Measurements from ENCODE around the gene PLCH1. TPM values are rescaled to one million over a fixed set of nuclear protein-coding genes. Genes with fewer than 3 reads are reported as not detected.

The PLCH1 gene, protein sequence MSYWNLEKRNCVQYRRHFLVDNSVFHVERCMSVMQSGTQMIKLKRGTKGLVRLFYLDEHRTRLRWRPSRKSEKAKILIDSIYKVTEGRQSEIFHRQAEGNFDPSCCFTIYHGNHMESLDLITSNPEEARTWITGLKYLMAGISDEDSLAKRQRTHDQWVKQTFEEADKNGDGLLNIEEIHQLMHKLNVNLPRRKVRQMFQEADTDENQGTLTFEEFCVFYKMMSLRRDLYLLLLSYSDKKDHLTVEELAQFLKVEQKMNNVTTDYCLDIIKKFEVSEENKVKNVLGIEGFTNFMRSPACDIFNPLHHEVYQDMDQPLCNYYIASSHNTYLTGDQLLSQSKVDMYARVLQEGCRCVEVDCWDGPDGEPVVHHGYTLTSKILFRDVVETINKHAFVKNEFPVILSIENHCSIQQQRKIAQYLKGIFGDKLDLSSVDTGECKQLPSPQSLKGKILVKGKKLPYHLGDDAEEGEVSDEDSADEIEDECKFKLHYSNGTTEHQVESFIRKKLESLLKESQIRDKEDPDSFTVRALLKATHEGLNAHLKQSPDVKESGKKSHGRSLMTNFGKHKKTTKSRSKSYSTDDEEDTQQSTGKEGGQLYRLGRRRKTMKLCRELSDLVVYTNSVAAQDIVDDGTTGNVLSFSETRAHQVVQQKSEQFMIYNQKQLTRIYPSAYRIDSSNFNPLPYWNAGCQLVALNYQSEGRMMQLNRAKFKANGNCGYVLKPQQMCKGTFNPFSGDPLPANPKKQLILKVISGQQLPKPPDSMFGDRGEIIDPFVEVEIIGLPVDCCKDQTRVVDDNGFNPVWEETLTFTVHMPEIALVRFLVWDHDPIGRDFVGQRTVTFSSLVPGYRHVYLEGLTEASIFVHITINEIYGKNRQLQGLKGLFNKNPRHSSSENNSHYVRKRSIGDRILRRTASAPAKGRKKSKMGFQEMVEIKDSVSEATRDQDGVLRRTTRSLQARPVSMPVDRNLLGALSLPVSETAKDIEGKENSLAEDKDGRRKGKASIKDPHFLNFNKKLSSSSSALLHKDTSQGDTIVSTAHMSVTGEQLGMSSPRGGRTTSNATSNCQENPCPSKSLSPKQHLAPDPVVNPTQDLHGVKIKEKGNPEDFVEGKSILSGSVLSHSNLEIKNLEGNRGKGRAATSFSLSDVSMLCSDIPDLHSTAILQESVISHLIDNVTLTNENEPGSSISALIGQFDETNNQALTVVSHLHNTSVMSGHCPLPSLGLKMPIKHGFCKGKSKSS (N-terminal part only)
- polyA plus RNA-seq (2013, experiment 1 of 2; ENCODE audit: insufficient read length), result 0.06 TPM
- polyA plus RNA-seq (2013, experiment 2 of 2; ENCODE audit: insufficient read length), result 0.09 TPM

DNA sequence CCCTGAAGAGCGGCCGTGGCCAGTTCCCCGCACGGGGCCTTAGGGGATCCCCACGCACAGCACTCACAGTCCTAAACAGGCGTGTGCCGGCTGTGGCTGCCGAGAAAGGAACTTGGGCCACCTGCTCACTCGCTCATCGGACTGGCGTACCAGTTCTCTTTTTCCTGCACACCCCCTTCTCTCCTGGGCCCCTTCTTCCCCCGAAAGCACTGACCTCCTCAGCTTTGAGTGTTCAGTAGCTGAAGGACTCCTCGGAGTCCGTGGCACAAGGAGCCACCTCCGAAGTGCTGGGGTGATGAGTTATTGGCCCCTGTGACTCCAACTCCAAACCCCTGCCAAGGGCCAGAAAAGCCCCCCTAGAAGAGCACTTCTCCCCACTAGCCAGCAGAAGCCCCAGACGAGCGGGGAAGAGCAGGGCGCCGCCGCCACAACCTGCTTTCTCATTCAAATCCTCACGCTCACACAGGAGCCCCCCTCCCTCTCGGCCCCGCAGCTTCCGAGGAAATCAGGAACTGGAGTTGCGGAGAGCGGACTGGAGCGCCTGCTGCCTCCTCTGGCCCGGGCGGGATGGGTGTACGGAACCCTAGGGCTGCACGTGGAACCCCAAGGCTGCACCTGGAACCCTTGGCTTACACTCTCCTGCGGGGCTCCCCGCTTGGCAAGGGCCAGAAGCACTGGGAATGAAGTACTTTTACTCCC is at the start of gene PLCH1:
PLCH1 (minus strand) TSS at position 446 of the 699 bp plus-strand sequence. CDS start 40,847 bp downstream, outside the sequence.
- DNase-seq, result peak; percentile 54

DNA sequence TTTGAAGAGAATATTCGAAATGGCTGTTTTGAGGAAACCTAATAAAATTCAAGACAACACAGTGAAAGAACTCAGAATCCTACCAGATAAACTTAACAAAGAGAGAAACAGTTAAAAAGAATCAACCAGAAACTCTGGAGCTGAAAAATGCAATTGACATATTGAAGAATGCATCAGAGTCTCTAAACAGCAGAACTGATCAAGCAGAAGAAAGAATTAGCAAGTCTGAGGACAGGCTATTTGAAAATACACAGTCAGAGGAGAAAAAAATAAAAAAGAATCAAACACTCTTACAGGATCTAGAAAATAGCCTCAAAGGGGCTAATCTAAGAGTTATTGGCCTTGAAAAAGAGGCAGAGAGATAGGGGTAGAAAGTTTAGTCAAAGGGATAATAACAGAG is 47.7 kb upstream of the PLCH1 start:
- no peak for DNase-seq

DNA sequence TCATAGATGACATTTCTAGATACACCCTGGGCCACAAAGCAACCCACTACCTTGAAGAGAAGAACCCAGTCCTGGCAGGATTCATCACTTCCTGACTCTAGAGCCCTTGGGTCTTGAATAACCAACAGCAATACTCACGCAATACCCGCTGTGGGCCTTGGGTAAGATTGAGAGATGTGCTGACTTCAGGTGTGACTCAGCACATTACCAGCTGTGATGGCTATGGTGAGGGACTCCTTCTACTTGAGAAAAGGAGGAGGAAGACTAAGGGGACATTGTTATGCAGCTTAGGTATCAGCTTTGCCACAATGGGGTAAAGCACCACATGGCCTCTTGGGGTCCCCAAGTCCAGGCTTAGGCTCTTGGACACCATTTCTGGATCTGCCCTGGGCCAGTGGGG is 46.3 kb upstream of the PLCH1 start:
- peak; percentile 15 for DNase-seq

DNA sequence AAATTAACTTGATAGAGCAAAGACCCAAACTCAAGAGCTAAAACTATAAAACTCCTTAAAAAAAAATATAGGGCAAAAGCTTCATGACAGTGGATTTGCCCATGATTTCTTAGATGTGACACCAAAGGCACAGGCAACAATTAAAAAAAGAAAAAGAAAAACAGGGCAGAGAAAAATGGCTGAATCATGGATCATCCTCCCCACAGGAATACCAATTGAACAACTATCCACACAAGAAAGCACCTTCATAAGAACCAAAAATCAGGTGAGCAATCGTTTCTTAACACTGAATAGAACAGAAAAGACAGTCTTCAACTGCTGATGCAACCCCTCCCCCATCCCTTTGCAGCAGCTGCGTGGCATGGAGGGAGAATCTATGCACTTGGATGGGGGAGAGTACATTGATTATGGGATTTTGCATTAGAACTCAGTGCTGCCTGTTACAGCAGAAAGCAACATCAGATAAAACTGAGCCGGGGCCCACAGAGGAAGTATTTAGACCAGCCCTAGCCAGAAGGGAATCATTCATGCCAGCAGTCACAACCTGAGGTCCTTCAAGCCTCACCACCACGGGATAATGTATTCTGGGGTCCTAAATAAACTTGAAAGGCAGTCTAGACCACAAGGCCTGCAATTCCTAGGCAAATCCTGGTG is 45.5 kb upstream of the PLCH1 start:
- DNase-seq, result no peak

DNA sequence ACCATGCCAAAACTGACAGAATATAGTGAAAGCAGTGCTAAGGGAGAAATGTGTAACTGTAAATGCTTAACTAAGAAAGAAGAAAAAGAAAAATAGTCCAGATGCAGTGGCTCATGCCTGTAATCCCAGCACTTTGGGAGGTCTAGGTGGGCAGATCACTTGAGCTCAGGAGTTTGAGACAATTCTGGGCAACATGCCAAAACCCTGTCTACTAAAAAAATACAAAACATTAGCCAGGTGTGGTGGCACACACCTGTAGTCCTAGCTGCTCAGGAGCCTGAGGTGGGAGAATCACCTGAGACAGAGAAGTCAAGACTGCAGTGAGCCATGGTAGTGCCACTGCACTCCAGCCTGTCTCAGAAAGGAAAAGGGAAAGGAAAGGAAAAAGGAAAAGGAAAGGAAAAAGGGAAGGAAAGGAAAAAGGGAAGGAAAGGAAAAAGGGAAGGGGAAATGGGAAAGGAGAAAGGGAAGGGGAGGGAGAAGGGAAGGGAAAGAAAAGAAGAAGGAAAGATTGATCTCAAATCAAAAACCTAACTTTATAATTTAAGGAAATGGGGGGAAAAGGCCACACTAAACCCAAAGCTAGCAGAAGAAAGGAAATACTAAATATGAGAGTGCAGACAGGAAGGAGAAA is 40.9 kb upstream of the PLCH1 start:
- no peak for DNase-seq

DNA sequence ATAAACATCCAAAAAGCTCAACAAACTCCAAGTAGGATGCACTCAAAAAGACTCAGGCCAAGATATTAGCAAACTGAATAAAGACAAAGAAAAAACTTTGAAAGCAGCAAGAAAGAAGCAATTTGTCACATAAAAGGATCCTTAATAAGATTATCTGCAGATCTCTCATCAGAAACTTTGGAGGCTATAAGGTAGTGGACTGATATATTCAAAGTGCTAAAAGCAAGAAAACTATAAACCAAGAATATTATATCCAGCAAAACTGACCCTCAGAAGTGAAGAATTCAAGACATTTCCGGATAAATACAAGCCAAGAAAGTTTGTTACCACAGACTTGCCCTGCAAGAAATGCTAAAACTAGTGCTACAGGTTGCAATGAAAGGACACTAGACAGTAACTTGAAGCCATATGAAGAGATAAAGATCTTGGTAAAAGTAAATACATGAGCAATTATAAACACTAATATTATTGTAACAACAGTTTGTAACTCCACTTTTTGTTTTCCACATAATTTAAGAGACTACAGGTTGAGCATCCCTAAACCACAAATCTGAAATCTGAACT is 37.6 kb upstream of the PLCH1 start:
- no peak for DNase-seq

DNA sequence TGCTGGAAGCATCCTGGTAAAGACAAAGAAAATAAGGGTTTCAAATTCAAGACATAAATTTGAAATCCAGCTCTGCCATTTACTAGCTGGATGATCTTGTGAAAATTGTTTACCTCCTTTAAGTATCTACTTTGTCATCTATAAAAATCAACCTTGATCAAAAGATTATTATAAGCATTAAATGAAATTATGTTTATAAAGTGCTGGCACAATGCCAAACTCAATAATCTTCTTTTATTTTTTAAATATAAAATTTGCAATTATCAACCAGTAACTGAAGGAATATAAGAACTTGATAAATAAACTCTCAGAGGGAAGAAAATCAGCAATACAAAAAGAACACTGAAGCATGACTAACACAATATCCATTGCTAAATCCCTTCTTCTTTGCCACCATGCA is 35.4 kb upstream of the PLCH1 start:
- DNase-seq, result no peak

DNA sequence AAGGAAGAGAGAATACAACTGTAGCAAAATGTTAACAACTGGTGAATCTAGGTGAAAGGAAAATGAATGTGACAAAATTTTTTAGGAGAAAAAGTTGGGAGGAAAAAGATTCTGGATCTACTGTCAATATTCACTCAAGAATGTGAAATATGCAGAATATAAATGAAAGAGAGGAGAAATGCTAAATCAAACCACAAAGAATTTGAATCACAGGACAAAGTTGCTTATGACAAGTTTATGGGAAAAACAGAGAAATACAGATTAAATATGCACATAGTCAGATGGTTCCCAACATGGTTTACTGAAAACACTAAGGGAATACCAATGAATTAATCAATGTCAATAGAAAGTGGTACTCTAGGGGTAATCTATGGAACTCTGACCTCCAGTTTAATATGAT is 33.6 kb upstream of the PLCH1 start:
- peak; percentile 45 for DNase-seq

DNA sequence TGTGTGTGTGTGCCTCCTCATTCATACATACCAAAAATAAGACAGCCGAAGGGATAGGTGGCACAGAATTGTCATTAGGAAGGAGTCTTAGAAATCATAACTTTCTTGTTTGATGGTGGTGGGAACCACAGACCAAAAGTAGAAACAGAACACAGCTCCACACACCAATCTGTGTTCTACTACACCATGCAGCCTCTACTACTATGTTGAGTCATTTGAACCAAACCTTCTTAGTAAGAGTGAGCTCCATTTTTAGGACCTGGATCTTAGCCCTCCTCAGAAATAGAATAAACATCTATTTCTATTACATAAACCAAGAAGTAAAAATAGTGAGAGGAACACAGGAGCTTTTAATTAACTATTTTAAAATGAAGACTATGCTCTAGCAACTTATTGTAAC is 27.9 kb upstream of the PLCH1 start:
- DNase-seq, result no peak

DNA sequence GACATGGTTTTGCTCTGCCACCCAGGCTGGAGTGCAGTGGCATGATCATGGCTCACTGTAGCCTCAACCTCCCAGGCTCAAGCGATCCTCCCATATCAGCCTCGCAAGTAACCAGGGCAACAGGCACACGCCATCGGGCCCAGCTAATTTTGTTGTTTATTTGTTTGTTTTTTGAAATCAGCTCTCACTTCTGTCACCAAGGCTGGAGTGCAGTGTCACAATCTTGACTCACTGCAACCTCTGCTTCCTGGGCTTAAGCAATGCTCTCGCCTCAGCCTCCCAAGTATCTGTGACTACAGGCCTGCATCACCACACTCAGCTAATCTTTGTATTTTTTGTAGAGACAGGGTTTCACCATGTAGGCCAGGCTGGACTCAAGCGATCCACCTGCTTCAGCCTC is 26.3 kb upstream of the PLCH1 start:
- no peak for DNase-seq

DNA sequence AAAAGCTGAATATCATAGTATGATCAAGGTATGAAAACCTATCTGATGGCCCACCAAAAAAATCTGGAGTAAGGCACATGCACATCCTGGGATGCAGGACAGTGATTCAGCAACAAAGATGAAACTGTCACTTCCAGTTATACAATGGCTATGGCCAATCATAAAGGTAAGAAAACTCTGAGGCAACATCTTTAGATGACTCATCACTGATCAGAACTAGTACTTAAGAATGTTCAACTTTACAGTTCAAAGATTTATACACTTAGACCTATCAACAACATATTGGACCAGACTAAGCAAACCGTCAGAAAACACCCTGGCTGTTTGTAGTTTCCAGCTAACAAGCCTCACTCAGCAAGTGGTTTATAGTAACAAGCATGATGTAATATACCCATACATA is 21.3 kb upstream of the PLCH1 start:
- DNase-seq, result no peak

DNA sequence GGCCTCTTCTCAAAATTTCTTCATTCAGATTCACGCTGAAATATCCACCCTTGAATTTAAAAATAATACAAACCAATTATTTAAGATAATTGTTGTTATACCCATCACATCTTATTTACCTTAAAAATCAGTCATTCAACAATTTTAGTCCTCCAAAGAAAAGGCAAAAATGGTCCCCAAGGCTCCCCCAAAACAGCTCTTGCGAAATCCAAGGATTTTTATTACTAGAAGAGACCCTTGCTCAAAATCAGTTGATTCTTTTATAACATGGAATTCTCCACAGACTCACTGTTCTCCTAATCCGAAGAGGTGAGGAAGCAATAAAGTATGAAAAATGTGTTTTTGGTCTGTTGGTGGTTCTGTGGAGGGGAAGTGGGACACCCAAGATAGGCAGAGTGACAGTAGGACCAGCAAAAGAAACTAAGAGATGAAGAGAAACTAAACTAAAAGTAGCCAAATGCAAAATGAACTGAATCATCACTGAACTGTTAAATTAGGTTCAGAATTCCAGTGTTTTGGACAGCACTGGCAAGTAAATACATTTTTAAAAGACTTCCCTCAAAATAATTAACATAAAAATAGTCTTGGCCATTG is 19.1 kb upstream of the PLCH1 start:
- no peak for DNase-seq

DNA sequence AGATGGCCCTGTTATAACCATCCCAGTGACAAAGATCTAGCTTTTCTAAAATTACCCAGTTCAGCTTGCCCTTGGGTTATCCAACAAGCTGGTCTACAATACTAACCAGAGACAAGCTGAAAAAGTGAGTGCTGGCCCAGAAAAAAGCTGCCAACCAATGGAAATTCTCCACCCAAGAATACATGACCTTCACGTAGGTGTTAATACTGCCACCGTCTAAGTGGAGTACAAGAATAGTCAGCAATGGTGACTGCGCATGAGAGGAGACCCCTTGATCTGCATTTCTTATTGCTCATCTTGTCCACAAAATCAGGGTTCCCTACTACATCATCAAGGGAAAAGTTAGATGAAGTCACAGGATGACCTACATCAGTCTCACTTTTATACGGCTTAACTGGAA is 15.8 kb upstream of the PLCH1 start:
- no peak for DNase-seq

DNA sequence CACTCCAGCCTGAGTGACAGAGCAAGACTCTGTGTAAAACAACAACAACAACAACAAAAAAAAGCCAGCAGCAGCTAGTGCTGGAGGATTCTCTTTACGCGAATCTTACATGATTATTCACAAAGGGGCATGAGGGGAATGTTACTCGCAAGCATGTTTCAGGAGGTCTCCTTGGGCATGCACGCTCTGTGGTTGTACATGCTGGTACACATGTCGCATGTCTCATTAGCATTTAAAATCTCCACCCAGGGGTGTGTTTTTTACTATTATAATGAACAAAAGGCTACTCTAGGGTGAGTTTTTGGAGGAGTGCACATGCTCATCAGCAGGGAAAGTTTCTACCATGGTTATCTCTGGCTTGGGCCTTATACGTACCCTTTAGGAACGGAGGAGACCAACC is 12.7 kb upstream of the PLCH1 start:
- no peak for DNase-seq

DNA sequence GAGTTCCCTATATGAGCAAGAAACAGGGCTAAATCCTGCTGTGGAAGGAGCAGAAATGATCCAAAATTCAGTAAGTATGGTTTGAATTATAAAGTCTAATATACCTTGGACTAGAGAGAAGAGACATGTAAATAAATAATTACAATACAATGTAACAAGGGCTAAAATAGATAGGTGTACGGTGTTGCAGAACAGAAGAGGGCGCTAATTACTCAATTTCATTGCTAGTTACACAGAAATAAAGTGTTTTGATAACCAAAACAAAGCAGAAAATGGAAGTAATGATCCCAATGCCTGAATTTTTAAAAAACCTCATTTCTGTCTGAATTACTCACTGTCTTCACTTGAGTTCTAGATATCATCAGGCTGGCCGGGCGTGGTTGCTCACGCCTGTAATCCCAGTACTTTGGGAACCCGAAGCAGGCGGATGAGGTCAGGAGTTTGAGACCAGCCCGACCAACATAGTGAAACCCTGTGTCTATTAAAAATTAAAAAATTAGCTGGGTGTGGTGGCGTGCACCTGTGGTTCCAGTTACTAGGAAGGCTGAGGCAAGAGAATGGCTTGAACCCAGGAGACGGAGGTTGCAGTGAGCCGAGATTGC is 8.3 kb upstream of the PLCH1 start:
- DNase-seq, result peak; percentile 37

DNA sequence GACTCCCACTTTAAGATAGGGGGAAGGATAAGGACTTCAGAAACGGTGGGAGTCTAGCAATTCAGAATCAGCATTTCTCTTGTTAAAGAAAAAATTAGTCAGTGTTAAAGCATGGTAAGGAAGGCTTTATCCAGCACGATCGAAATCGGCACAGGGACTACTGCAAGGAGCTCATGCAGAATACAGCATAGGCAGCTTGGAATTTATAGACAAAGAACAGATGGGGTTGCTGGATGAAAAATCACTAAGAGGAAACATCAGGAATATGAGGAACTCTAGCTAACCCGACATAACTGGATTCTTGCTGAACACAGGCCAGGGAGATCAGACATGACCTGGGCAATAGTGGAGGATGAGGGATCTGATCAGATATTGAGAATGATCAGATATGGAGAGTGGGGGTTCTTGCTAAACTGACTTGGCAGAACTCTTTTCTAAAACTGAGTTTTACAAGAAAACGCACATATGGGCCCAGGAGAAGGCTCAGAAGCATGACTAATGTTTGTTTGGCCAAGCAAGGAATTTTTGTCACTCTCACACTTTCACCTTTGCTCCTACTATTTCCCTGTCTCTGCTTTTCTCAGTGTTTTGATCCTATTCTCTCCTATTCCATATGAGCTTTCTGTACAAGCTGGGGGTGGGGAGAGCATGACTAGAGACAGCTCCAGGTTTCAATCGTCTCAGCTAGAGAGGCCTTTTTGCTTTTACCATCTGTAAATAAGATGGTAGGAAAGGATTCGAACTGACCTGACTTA is 3.9 kb upstream of the PLCH1 start:
- DNase-seq, result no peak

DNA sequence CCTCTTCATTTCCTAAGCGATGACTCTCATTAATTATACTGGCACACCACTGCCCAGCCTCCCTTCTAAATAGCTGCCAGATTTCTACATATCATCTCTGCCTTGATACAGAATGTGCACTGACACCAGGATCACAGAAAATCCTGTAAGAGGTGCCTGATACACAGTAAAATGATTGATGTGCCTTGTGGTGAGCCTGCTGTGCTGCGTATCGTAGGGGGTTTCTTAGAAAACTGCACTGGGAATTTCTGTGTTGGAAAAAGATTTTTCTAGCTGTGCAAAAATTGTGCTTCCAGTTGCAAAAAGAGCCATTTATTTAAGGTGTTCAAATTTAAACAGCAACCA is 3.0 kb upstream of the PLCH1 start:
- no peak for DNase-seq

DNA sequence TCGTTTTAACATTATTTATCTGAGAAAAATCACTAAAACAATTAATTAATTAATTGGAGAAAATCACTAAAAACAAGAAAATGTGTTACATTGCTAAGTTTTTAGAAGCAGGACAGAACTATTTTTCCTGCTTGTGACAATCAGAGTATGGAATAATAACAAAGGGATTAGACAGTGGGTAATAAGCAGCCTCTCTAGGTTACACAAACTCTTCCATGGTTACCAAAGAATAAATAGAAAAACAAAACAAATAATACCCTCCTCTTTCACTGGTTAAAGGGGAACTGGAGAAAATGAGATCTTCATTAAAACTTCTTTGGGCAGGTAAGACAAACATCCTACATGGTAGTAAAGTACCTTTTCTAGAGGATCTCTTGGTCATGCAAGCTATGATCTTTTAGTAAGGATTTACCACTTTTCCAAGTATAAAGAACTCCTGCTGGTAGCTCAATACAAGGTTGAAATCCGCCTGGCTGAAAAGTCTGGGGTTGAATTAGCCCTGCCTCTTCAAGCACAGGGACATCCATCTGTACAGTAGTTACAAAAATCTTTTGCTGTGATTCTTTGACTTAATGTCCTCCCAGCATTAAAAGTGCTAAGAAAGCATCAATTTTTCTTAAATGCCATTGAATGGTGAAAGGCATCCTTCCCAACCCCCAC is 2.5 kb upstream of the PLCH1 start:
- no peak for DNase-seq

DNA sequence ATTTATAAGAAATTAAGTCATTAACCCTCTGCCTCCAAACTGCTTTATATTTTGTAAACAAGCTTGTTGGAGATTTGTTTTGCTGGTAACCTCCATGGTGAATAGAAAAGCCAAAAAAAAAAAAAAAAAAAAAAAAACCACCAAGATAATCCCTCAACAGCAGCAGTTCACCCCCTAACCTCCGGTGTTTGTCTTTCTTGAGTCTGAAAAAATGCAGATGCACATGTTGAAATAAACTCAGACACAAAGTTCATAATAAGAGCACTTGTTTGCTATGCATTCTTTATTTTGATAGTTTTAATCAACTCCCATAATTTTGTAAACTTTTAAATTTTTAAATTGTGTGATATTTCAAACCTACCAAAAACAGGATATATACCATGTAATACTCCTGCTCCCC is 1.8 kb upstream of the PLCH1 start:
- DNase-seq, result no peak
